K562 (cell line): ENCODE measurements around the gene SCTR. TPM values are rescaled to one million over a fixed set of nuclear protein-coding genes. Genes with fewer than 3 reads are reported as not detected.

Source experiments
- ATAC-seq: fragments of 200-7000 bp; cut with Tn5 transposase; 3 replicates; pipeline ENCODE4 v1.9.1; 2020; ENCODE audit warnings: moderate library complexity
- BruUV-seq: library from RNA; stranded (reverse); fragments of 400-500 nt; replicated peaks from 2 replicates; lab custom pipeline; 2021; lab: Mats Ljungman, UMichigan
- CTCF ChIA-PET: fragments of 300-600 bp; formaldehyde crosslinking; extraction: SDS; loops from one replicate; lab custom pipeline; 2021; ENCODE audit warnings: low intra/inter-chr PET ratio; lab: Yijun Ruan, JAX
- POLR2A ChIA-PET: fragments of 300-600, 350-650 bp; sonication (Branson Sonifier 250); formaldehyde crosslinking; extraction: SDS; loops from one replicate; lab custom pipeline; 2021; ENCODE audit warnings: antibody characterized with exemption, inconsistent platforms; lab: Yijun Ruan, JAX
- DNase-seq, 4 experiments: peaks; one replicate each; pipeline versions ENCODE4 v3.0.0 to v3.0.0-alpha.2; 2011 to 2018; ENCODE audit warnings: low spot score in 3 of 4, mixed read lengths in 3 of 4; ENCODE audit errors: extremely low read depth in 1 of 4
- FAIRE-seq: peaks from 2 replicates; lab custom pipeline; 2011; peaks lifted over from hg19 to GRCh38; lab: Jason Lieb, UNC
- H2AFZ ChIP-seq: 2 replicates; pipeline ENCODE4 v1.6.0; 2011; ENCODE audit warnings: low read depth, low read length, control low read depth, inconsistent platforms
- H3K27ac ChIP-seq: fragments of 200-600 bp; 3 replicates; pipeline ENCODE4 v1.8.0; 2011; ENCODE audit warnings: low read depth, mild to moderate bottlenecking, control low read depth, inconsistent platforms, low read length, moderate library complexity, mixed read lengths; ENCODE audit errors: extremely low read depth
- H3K27me3 ChIP-seq, 2 experiments: fragments of 300-600 bp in 1 of 2; 2 replicates in 1 of 2; 3 replicates in 1 of 2; pipeline versions ENCODE4 v1.6.0 to v1.8.0; 2011; ENCODE audit warnings: inconsistent platforms in 2 of 2, low read length in 2 of 2, mild to moderate bottlenecking in 1 of 2, mixed read lengths in 1 of 2, moderate library complexity in 1 of 2; ENCODE audit not compliant: control insufficient read depth in 2 of 2, insufficient read depth in 2 of 2
- H3K36me3 ChIP-seq: fragments of 300-600 bp; 3 replicates; pipeline ENCODE4 v1.8.0; 2011; ENCODE audit warnings: mild to moderate bottlenecking, low read length, inconsistent platforms; ENCODE audit not compliant: control insufficient read depth, insufficient read depth
- H3K4me1 ChIP-seq, 2 experiments: fragments of 200-600 bp in 1 of 2; replicated peaks in 1 of 2; 2 replicates in 1 of 2; 3 replicates in 1 of 2; pipeline versions ENCODE4 v1.5.1 to v1.8.0; 2011; ENCODE audit warnings: inconsistent platforms in 2 of 2, low read length in 2 of 2, mild to moderate bottlenecking in 1 of 2, mixed read lengths in 1 of 2, moderate library complexity in 1 of 2; ENCODE audit not compliant: control insufficient read depth in 2 of 2, insufficient read depth in 2 of 2
- H3K4me2 ChIP-seq: 2 replicates; pipeline ENCODE4 v1.6.1; 2011; ENCODE audit warnings: low read length, control low read depth, inconsistent platforms, mixed read lengths; ENCODE audit not compliant: insufficient read depth
- H3K4me3 ChIP-seq: fragments of 200-600 bp; sonication (generic), shearing (Covaris generic); 2 replicates; pipeline ENCODE4 v1.5.1; 2016; ENCODE audit warnings: control low read depth, inconsistent platforms
- H3K79me2 ChIP-seq: fragments of 200-600 bp; 3 replicates; pipeline ENCODE4 v1.8.0; 2011; ENCODE audit warnings: low read length, inconsistent platforms; ENCODE audit not compliant: control insufficient read depth, insufficient read depth
- H3K9ac ChIP-seq, 2 experiments: 2 replicates each; pipeline versions ENCODE4 v1.6.0 to v1.6.1; 2011; ENCODE audit warnings: low read depth in 2 of 2, low read length in 2 of 2, control low read depth in 1 of 2, inconsistent platforms in 1 of 2, mild to moderate bottlenecking in 1 of 2, mixed read lengths in 1 of 2; ENCODE audit not compliant: insufficient read depth in 1 of 2
- H3K9me1 ChIP-seq: one replicate; pipeline ENCODE4 v1.6.0; 2011; ENCODE audit warnings: inconsistent platforms, mild to moderate bottlenecking, low read length, moderate library complexity; ENCODE audit not compliant: control insufficient read depth, insufficient read depth
- H3K9me3 ChIP-seq: replicated peaks from 2 replicates; pipeline ENCODE4 v1.5.1; 2011; ENCODE audit warnings: low read depth, low read length, inconsistent platforms; ENCODE audit not compliant: control insufficient read depth, insufficient read depth
- H4K20me1 ChIP-seq: replicated peaks from 2 replicates; pipeline ENCODE4 v1.6.1; 2011; ENCODE audit warnings: low read length, inconsistent platforms, mixed read lengths; ENCODE audit not compliant: control insufficient read depth, insufficient read depth
- DMBX1 ChIP-seq: fragments of 250-450 bp; sonication (Bioruptor Pico); IDR thresholded peaks from 2 replicates; pipeline ENCODE4 v1.8.0; 2022; ENCODE audit warnings: inconsistent platforms, mild to moderate bottlenecking, moderate library complexity, borderline replicate concordance
- NFYB ChIP-seq: IDR thresholded peaks from 2 replicates; pipeline ENCODE4 v1.6.1; 2011; ENCODE audit warnings: mild to moderate bottlenecking, moderate library complexity; ENCODE audit not compliant: insufficient read length; ENCODE audit errors: extremely low read depth
- PTRF ChIP-seq: fragments of 450-650 bp; IDR thresholded peaks from 2 replicates; pipeline ENCODE4 v1.6.1; 2016; ENCODE audit warnings: mild to moderate bottlenecking, missing genetic modification characterization, missing compliant biosample characterization
- RBM39 ChIP-seq: fragments of 200-400 bp; formaldehyde crosslinking; optimal IDR thresholded peaks from 2 replicates; pipeline ENCODE3; 2018; ENCODE audit warnings: low read depth, low read length
- RFX5 ChIP-seq: IDR thresholded peaks from 2 replicates; pipeline ENCODE4 v1.6.1; 2011; ENCODE audit warnings: low read depth, mild to moderate bottlenecking, improper control_type of control experiment, low read length
- ZNF184 ChIP-seq: sonication (generic); formaldehyde crosslinking; IDR thresholded peaks from 2 replicates; pipeline ENCODE4 v1.5.0; 2020; ENCODE audit warnings: missing genetic modification reagents
- ZNF717 ChIP-seq: fragments of 250-450 bp; sonication (Bioruptor Pico); IDR thresholded peaks from 2 replicates; pipeline ENCODE4 v1.5.0; 2021
- WGBS: fragments of 100-300 bp; shearing (Covaris generic); methylation state at CpG from one replicate; pipeline ENCODE4 v1.1.6; 2016; ENCODE audit warnings: low coverage, mixed read lengths; ENCODE audit not compliant: insufficient coverage; ENCODE audit errors: missing lambda C conversion rate; 5-methylcytosine and 5-hydroxymethylcytosine counted together
- in situ Hi-C: fragments of 300-500 bp; cut with MboI; formaldehyde crosslinking; loops from 4 replicates; pipeline ENCODE4 v1.15.0; 2018; ENCODE audit warnings: inconsistent platforms, mixed read lengths
- intact Hi-C: fragments of 100-400 bp; cut with micrococcal nuclease; formaldehyde crosslinking; loops from 2 replicates; pipeline ENCODE4 v1.14.2; 2022
- polyA plus RNA-seq, 8 experiments: library from polyadenylated mRNA; depleted of rRNA in 4 of 8; stranded (reverse) in 5 of 8; unstranded in 3 of 8; fragments of >200 nt; fragmentation: Nextera tagmentation in 2 of 8; fragmentation: Illumina TruSeq in 1 of 8; extraction: Ambion mirVana in 2 of 8; extraction: Trizol in 1 of 8; gene quantifications; 2 replicates each; pipeline versions ENCODE4 v1.2.1 to v1.2.3, GENCODE V29; 2011 to 2014; ENCODE audit warnings: inconsistent platforms in 1 of 8, missing spikeins in 1 of 8
- total RNA-seq, 7 experiments: library from RNA; depleted of rRNA in 6 of 7; stranded (reverse); fragments of >200 nt in 6 of 7; fragmentation: Illumina TruSeq in 2 of 7; extraction: Trizol in 2 of 7; gene quantifications; 2 replicates each; pipeline versions ENCODE4 v1.2.1 to v1.2.3, GENCODE V29; 2011 to 2021; ENCODE audit warnings: low replicate concordance in 1 of 7
- TF ChIP-seq, protein P1 (sequence below): fragments of 200-800 bp; sonication (Bioruptor generic); IDR thresholded peaks from 2 replicates; pipeline ENCODE4 v1.6.1; 2017; ENCODE audit warnings: missing genetic modification characterization, missing compliant biosample characterization
- TF ChIP-seq, protein P2 (sequence below): sonication (generic); formaldehyde crosslinking; IDR thresholded peaks from 2 replicates; pipeline ENCODE4 v1.8.1; 2023; ENCODE audit warnings: missing genetic modification reagents, mild to moderate bottlenecking, borderline replicate concordance
- TF ChIP-seq, protein P3 (sequence below), 2 experiments: fragments of 450-650 bp in 1 of 2; sonication (generic) in 1 of 2; formaldehyde crosslinking; conservative IDR thresholded peaks; 2 replicates each; pipeline versions ENCODE4 v1.4.0 to v1.8.1; 2020 to 2022; ENCODE audit warnings: mild to moderate bottlenecking in 1 of 2, missing genetic modification reagents in 1 of 2
- TF ChIP-seq, protein P4 (sequence below): fragments of 250-450 bp; sonication (Bioruptor Pico); IDR thresholded peaks from 2 replicates; pipeline ENCODE4 v1.5.0; 2021

The SCTR gene
- total and polyA plus RNA-seq, 9 of the 15 experiments (the other 6 are each of a cell fraction or from before 2014, with no cell fraction given), result not detected

DNA sequence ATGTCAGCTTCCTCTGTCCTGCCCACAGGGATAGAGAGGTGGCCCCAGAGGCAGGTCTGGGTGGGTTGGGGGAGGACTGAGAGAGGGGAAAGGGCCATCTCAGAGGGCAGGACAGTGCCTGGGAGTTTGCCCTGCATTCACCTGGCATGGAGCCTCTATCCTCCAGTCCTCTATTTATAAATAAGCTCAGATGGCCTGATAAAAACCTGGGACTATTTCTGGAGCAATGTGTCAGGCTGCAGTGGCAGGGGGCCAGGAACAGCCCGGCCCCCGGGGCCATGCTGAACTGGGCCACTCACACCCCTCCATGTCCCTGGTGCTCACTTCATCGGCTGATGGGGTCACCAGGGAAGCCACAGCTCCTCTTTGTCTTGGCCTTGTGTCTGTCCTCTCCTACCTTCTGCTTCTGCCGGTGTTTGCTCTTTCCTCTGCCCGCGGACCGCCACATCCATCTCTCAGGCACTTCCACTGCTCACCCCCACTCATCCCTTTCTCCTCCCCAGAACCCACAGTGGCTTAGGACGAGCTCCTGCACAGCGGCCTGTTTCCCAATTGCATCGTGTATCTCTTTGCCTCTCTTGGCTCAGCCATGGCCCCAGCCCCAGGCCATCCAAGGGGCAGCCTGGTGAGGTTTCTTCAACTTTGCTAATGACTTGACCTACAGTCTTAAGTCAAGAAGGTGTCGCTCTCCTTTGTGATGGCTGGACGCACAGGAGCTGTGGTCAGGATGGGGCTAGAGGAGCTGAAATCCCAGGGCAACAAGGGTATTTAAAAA is 38.8 kb downstream of the SCTR start (continued):
- TF ChIP-seq, protein P1, sequence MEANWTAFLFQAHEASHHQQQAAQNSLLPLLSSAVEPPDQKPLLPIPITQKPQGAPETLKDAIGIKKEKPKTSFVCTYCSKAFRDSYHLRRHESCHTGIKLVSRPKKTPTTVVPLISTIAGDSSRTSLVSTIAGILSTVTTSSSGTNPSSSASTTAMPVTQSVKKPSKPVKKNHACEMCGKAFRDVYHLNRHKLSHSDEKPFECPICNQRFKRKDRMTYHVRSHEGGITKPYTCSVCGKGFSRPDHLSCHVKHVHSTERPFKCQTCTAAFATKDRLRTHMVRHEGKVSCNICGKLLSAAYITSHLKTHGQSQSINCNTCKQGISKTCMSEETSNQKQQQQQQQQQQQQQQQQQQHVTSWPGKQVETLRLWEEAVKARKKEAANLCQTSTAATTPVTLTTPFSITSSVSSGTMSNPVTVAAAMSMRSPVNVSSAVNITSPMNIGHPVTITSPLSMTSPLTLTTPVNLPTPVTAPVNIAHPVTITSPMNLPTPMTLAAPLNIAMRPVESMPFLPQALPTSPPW, result no peak

DNA sequence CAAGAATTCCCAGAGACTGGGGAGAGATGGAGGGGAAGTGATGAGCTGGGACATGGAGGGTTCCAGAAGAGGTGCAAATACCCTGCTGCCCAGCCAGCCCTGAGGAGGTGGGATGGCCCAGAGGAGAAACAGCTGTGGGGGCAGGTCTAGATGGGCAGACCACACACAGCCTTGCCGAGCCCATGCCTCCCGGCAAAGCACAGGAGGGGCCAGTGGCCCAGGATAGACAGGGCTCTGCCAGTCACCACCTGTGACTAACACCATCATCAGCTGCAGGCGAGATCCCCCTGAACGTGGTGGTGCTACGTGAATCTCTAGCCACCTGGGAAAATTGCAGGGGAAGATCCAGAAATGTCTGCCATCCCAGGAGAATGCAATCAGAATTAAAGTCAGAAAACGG is 39.4 kb downstream of the SCTR start:
- peaks cover 23% of the 10 kb centered on the region; the same call in 1 of the 2 replicates for H4K20me1 ChIP-seq
- H3K4me1 ChIP-seq, result peaks cover 4 to 9% of the 10 kb centered on the region in 2 experiments; a peak in 3 of 5 replicates
- no peak overlapping the region for H3K4me2 ChIP-seq
- H3K9me1 ChIP-seq, result peaks cover 5% of the 10 kb centered on the region
- no peak overlapping the region for H3K27ac ChIP-seq
- ATAC-seq (no peak), FAIRE-seq (no peak), DNase-seq (no peak)
- H3K79me2 ChIP-seq, result no peaks in the 10 kb centered on the region
- no peaks in the 10 kb centered on the region for H3K9me3 ChIP-seq
- no peaks in the 10 kb centered on the region for H3K36me3 ChIP-seq
- no TSS peak for BruUV-seq
- peaks cover 18 to 86% of the 10 kb centered on the region in 2 experiments for H3K27me3 ChIP-seq
- WGBS, result 0% methylated on average over 6 of the region's 6 CpGs
- POLR2A ChIA-PET, result interaction anchor here (1.2 kb wide), 1 partner anchor 8 kb away, joined by 3 read pairs; no protein-coding TSS in a partner anchor
- in situ Hi-C loops (no loop called here), intact Hi-C loops (no loop called here)
- H2AFZ ChIP-seq, result no peak overlapping the region
- H3K4me3 ChIP-seq, result no peak overlapping the region
- no peak overlapping the region for H3K9ac ChIP-seq
- CTCF ChIA-PET, result no interaction called here
- TF ChIP-seq DMBX1 (CRISPR knock-in tag), result no peak
- TF ChIP-seq PTRF, result no peak
- TF ChIP-seq, protein P2, sequence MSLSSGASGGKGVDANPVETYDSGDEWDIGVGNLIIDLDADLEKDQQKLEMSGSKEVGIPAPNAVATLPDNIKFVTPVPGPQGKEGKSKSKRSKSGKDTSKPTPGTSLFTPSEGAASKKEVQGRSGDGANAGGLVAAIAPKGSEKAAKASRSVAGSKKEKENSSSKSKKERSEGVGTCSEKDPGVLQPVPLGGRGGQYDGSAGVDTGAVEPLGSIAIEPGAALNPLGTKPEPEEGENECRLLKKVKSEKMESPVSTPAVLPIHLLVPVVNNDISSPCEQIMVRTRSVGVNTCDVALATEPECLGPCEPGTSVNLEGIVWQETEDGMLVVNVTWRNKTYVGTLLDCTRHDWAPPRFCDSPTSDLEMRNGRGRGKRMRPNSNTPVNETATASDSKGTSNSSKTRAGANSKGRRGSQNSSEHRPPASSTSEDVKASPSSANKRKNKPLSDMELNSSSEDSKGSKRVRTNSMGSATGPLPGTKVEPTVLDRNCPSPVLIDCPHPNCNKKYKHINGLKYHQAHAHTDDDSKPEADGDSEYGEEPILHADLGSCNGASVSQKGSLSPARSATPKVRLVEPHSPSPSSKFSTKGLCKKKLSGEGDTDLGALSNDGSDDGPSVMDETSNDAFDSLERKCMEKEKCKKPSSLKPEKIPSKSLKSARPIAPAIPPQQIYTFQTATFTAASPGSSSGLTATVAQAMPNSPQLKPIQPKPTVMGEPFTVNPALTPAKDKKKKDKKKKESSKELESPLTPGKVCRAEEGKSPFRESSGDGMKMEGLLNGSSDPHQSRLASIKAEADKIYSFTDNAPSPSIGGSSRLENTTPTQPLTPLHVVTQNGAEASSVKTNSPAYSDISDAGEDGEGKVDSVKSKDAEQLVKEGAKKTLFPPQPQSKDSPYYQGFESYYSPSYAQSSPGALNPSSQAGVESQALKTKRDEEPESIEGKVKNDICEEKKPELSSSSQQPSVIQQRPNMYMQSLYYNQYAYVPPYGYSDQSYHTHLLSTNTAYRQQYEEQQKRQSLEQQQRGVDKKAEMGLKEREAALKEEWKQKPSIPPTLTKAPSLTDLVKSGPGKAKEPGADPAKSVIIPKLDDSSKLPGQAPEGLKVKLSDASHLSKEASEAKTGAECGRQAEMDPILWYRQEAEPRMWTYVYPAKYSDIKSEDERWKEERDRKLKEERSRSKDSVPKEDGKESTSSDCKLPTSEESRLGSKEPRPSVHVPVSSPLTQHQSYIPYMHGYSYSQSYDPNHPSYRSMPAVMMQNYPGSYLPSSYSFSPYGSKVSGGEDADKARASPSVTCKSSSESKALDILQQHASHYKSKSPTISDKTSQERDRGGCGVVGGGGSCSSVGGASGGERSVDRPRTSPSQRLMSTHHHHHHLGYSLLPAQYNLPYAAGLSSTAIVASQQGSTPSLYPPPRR (CRISPR knock-in tag), result no peak
- TF ChIP-seq RBM39, result no peak
- no peak for TF ChIP-seq RFX5
- no peak for TF ChIP-seq ZNF184 (CRISPR knock-in tag)
- TF ChIP-seq, protein P3, sequence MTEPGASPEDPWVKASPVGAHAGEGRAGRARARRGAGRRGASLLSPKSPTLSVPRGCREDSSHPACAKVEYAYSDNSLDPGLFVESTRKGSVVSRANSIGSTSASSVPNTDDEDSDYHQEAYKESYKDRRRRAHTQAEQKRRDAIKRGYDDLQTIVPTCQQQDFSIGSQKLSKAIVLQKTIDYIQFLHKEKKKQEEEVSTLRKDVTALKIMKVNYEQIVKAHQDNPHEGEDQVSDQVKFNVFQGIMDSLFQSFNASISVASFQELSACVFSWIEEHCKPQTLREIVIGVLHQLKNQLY (CRISPR knock-in tag; conservative IDR thresholded peaks at IDR 0.05), result no peak
- TF ChIP-seq ZNF717, result no peak
- TF ChIP-seq, protein P4, sequence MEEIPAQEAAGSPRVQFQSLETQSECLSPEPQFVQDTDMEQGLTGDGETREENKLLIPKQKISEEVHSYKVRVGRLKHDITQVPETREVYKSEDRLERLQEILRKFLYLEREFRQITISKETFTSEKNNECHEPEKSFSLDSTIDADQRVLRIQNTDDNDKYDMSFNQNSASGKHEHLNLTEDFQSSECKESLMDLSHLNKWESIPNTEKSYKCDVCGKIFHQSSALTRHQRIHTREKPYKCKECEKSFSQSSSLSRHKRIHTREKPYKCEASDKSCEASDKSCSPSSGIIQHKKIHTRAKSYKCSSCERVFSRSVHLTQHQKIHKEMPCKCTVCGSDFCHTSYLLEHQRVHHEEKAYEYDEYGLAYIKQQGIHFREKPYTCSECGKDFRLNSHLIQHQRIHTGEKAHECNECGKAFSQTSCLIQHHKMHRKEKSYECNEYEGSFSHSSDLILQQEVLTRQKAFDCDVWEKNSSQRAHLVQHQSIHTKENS, result no peak
- no peak for TF ChIP-seq NFYB
